Measurements from ENCODE around the gene EHMT1. TPM values are rescaled to one million over a fixed set of nuclear protein-coding genes. Genes with fewer than 3 reads are reported as not detected.
A peak's percentile ranks its signal among the peaks of the same experiment; 100 is the strongest.

Gene EHMT1
- total RNA-seq, 1 donor from 2014 or later: 64.5 TPM

GRCh38 chr9:137649553-137649952, 30.7 kb downstream of the EHMT1 start:
- peaks cover 87% of the 10 kb centered on the region for H4K20me1 ChIP-seq (ENCODE audit: insufficient read depth, low read length)
- no peaks in the 10 kb centered on the region for H3K27me3 Mint-ChIP-seq (ENCODE audit: low read depth, unreplicated experiment)
- FAIRE-seq: no peak
- H3K9me3 Mint-ChIP-seq (ENCODE audit: unreplicated experiment): no peaks in the 10 kb centered on the region
- no peaks in the 10 kb centered on the region for H3K4me1 Mint-ChIP-seq (ENCODE audit: low read depth, unreplicated experiment)
- H3K36me3 ChIP-seq (ENCODE audit: insufficient read depth, low read length): no peaks in the 10 kb centered on the region
- peaks cover 92% of the 10 kb centered on the region for H3K79me2 ChIP-seq (ENCODE audit: insufficient read depth, low read length)
- no peak overlapping the region for H3K4me3 ChIP-seq (ENCODE audit: insufficient read depth, low read depth, low read length)
- no peak overlapping the region for H2AFZ ChIP-seq (ENCODE audit: low read depth, low read length)
- H3K36me3 Mint-ChIP-seq (ENCODE audit: low read depth, unreplicated experiment): peaks cover 14% of the 10 kb centered on the region
- peak overlapping the region; percentile 46 for H3K4me3 Mint-ChIP-seq (ENCODE audit: unreplicated experiment)
- TF ChIP-seq CTCF (IDR thresholded peaks at IDR 0.05; ENCODE audit: insufficient read depth, low read depth, low read length): no peak
- no peak for TF ChIP-seq EZH2 (IDR thresholded peaks at IDR 0.05; ENCODE audit: insufficient read depth, low read length)
- no peak overlapping the region for H3K4me2 ChIP-seq (ENCODE audit: low read length)
- no peak overlapping the region for H3K27ac ChIP-seq (ENCODE audit: low read depth, low read length)
- no peaks in the 10 kb centered on the region for H3K27me3 ChIP-seq (ENCODE audit: insufficient read depth, low read length)
- no peaks in the 10 kb centered on the region for H3K9me3 ChIP-seq (ENCODE audit: insufficient read depth, low read depth, low read length)
- no peak overlapping the region for H3K27ac Mint-ChIP-seq (ENCODE audit: unreplicated experiment)
- H3K4me1 ChIP-seq (ENCODE audit: insufficient read depth, low read length): no peaks in the 10 kb centered on the region
- no peak overlapping the region for H3K9ac ChIP-seq (ENCODE audit: low read length)
- no peak for DNase-seq (ENCODE audit: low read depth)

GRCh38 chr9:137650259-137650658, 31.5 kb downstream of the EHMT1 start:
- Mint-ChIP-seq H3K36me3 (ENCODE audit: low read depth, unreplicated experiment) (peaks cover 14% of the 10 kb centered on the region), H3K27ac (ENCODE audit: unreplicated experiment) (no peak overlapping the region), H3K9me3 (ENCODE audit: unreplicated experiment) (no peaks in the 10 kb centered on the region), H3K27me3 (ENCODE audit: low read depth, unreplicated experiment) (no peaks in the 10 kb centered on the region), H3K4me3 (ENCODE audit: unreplicated experiment) (no peak overlapping the region), H3K4me1 (ENCODE audit: low read depth, unreplicated experiment) (no peaks in the 10 kb centered on the region)
- Histone ChIP-seq H2AFZ (ENCODE audit: low read depth, low read length) (no peak overlapping the region), H3K27me3 (ENCODE audit: insufficient read depth, low read length) (no peaks in the 10 kb centered on the region), H3K4me3 (ENCODE audit: insufficient read depth, low read depth, low read length) (no peak overlapping the region), H4K20me1 (ENCODE audit: insufficient read depth, low read length) (peaks cover 89% of the 10 kb centered on the region), H3K27ac (ENCODE audit: low read depth, low read length) (no peak overlapping the region), H3K36me3 (ENCODE audit: insufficient read depth, low read length) (peaks cover under 1% of the 10 kb centered on the region), H3K4me2 (ENCODE audit: low read length) (no peak overlapping the region), H3K9ac (ENCODE audit: low read length) (no peak overlapping the region), H3K4me1 (ENCODE audit: insufficient read depth, low read length) (no peaks in the 10 kb centered on the region), H3K79me2 (ENCODE audit: insufficient read depth, low read length) (peaks cover 93% of the 10 kb centered on the region), H3K9me3 (ENCODE audit: insufficient read depth, low read depth, low read length) (no peaks in the 10 kb centered on the region)
- DNase-seq (ENCODE audit: low read depth) (no peak), FAIRE-seq (no peak)
- TF ChIP-seq EZH2 (IDR thresholded peaks at IDR 0.05; ENCODE audit: insufficient read depth, low read length): no peak
- no peak for TF ChIP-seq CTCF (IDR thresholded peaks at IDR 0.05; ENCODE audit: insufficient read depth, low read depth, low read length)

- no peaks in the 10 kb centered on the region for H3K4me1 ChIP-seq (ENCODE audit: insufficient read depth, low read length)
- no peak overlapping the region for H3K9ac ChIP-seq (ENCODE audit: low read length)
- Mint-ChIP-seq H3K9me3 (ENCODE audit: unreplicated experiment) (no peaks in the 10 kb centered on the region), H3K4me1 (ENCODE audit: low read depth, unreplicated experiment) (no peaks in the 10 kb centered on the region), H3K27ac (ENCODE audit: unreplicated experiment) (no peak overlapping the region), H3K36me3 (ENCODE audit: low read depth, unreplicated experiment) (peaks cover 14% of the 10 kb centered on the region), H3K27me3 (ENCODE audit: low read depth, unreplicated experiment) (no peaks in the 10 kb centered on the region), H3K4me3 (ENCODE audit: unreplicated experiment) (no peak overlapping the region)
- peaks cover 88% of the 10 kb centered on the region for H4K20me1 ChIP-seq (ENCODE audit: insufficient read depth, low read length)
- DNase-seq (ENCODE audit: low read depth): no peak
- no peak overlapping the region for H2AFZ ChIP-seq (ENCODE audit: low read depth, low read length)
- FAIRE-seq: no peak
- no peaks in the 10 kb centered on the region for H3K27me3 ChIP-seq (ENCODE audit: insufficient read depth, low read length)
- H3K9me3 ChIP-seq (ENCODE audit: insufficient read depth, low read depth, low read length): no peaks in the 10 kb centered on the region
- H3K27ac ChIP-seq (ENCODE audit: low read depth, low read length): no peak overlapping the region
- H3K4me2 ChIP-seq (ENCODE audit: low read length): no peak overlapping the region
- H3K4me3 ChIP-seq (ENCODE audit: insufficient read depth, low read depth, low read length): no peak overlapping the region
- peaks cover 93% of the 10 kb centered on the region for H3K79me2 ChIP-seq (ENCODE audit: insufficient read depth, low read length)
- H3K36me3 ChIP-seq (ENCODE audit: insufficient read depth, low read length): peaks cover 2% of the 10 kb centered on the region
- TF ChIP-seq CTCF (IDR thresholded peaks at IDR 0.05; ENCODE audit: insufficient read depth, low read depth, low read length): no peak
- no peak for TF ChIP-seq EZH2 (IDR thresholded peaks at IDR 0.05; ENCODE audit: insufficient read depth, low read length)
Observed at GRCh38 chr9:137650779-137651178, 32.0 kb downstream of the EHMT1 start.

Measured in astrocyte (in vitro differentiated cells and primary cell).